Heart left ventricle (tissue), 16 donors: Measurements from ENCODE around the gene CARS2. TPM values are rescaled to one million over a fixed set of nuclear protein-coding genes. Genes with fewer than 3 reads are reported as not detected.

ENCODE experiments used
- ATAC-seq, 4 donors: fragments of 200-7000 bp; cut with Tn5 transposase; one replicate each; pipeline ENCODE4 v1.9.1; 2020 to 2022; ENCODE audit warnings: moderate library complexity in 4 of 4, mild to moderate bottlenecking in 3 of 4, moderate number of reproducible peaks in 1 of 4
- DNase-seq, 5 donors: peaks; one replicate each; pipeline ENCODE4 v3.0.0-alpha.2; 2020
- H3K27ac ChIP-seq, 12 donors: fragments of 200-600 bp; sonication (generic) in 4 of 12; one replicate each; pipeline versions ENCODE4 v1.5.0 to v1.8.0; 2016 to 2022; ENCODE audit warnings: mild to moderate bottlenecking in 2 of 12
- H3K27me3 ChIP-seq, 9 donors: fragments of 200-600 bp; sonication (generic) in 2 of 9; one replicate each; pipeline versions ENCODE4 v1.5.1 to v1.8.0; 2016 to 2022; ENCODE audit warnings: mild to moderate bottlenecking in 3 of 9
- H3K36me3 ChIP-seq, 9 donors: fragments of 200-600 bp; sonication (generic) in 2 of 9; one replicate each; pipeline versions ENCODE4 v1.5.0 to v1.8.0; 2018 to 2022; ENCODE audit warnings: mild to moderate bottlenecking in 2 of 9
- H3K4me1 ChIP-seq, 12 donors: fragments of 200-600 bp; sonication (generic) in 4 of 12; one replicate each; pipeline versions ENCODE4 v1.5.0 to v1.8.0; 2016 to 2022; ENCODE audit warnings: mild to moderate bottlenecking in 3 of 12
- H3K4me3 ChIP-seq, 12 donors: fragments of 200-600 bp; sonication (generic) in 4 of 12; one replicate each; pipeline versions ENCODE4 v1.5.0 to v1.8.0; 2017 to 2022; ENCODE audit warnings: mild to moderate bottlenecking in 9 of 12, moderate library complexity in 4 of 12
- H3K9me3 ChIP-seq, 12 donors: fragments of 200-600 bp; sonication (generic) in 4 of 12; one replicate each; pipeline versions ENCODE4 v1.5.0 to v1.8.0; 2016 to 2022; ENCODE audit warnings: mild to moderate bottlenecking in 1 of 12
- CTCF ChIP-seq, 12 donors: fragments of 200-600 bp; sonication (generic) in 4 of 12; IDR thresholded peaks; one replicate each; pipeline versions ENCODE4 v1.5.0 to v1.8.0; 2018 to 2022; ENCODE audit warnings: antibody characterized with exemption in 12 of 12, mild to moderate bottlenecking in 5 of 12
- POLR2A ChIP-seq, 2 donors: fragments of 450-650 bp; IDR thresholded peaks; one replicate each; pipeline ENCODE4 v1.6.1; 2017; ENCODE audit warnings: antibody characterized with exemption in 2 of 2, mild to moderate bottlenecking in 2 of 2, moderate library complexity in 2 of 2
- WGBS, 4 donors: extraction: QIAGEN DNeasy Blood & Tissue Kit in 2 of 4; methylation state at CpG; one replicate each; pipeline versions ENCODE4 v1.1.5 to v1.1.7; 2013 to 2018; 5-methylcytosine and 5-hydroxymethylcytosine counted together
- intact Hi-C, 10 donors: fragments of 100-400 bp; cut with DNase I; formaldehyde crosslinking; loops; one replicate each; pipeline versions ENCODE4 v1.11.1 to v1.14.2; 2022
- polyA plus RNA-seq, 2 donors: library from polyadenylated mRNA; stranded (reverse); fragments of 200-250 nt; gene quantifications; one replicate each; pipeline ENCODE4 v1.2.3, GENCODE V29; 2013
- total RNA-seq, 9 donors: library from RNA; depleted of rRNA in 2 of 9; stranded (reverse); fragments of >200 nt in 2 of 9; fragmentation: NEBNext Ultra II Directional in 3 of 9; extraction: Animal tissue kit (Norgen Biotek cat#: 25700) in 3 of 9; gene quantifications; one replicate each; pipeline versions ENCODE4 v1.1.0 to v1.2.4, GENCODE V29; 2016 to 2023
- donor health status: ischemic (EF 13 %, LVEDD 7.1; RV severe dilation, severe dysfunction).
- donor health status: healthy with polysubstance abuse.
- donor health status: DM: no; HTN: yes; CAD: no.
- donor health status: DM: no; HTN: no; CAD: no.
- donor health status: ischemic (EF 25% LVEDD 6.9; RV normal size, moderate dysfunction).
- donor health status: ischemic (EF 25% LVEDD 5.7; RV mildly dilated, moderate dysfunction).
- donor health status: healthy.
- donor health status: DM: yes; HTN: yes; CAD: no.
- donor health status: ischemic (EF 35%, LVEDD 5.7; RV mildly dilated, moderate dysfunction).
- donor health status: nonischemic (EF 11% LVEDD 7.7; RV severe dilation, severe dysfunction).
- donor health status: DM: yes; HTN: yes; CAD: no.
- donor health status: PGD.
- donor health status: ischemic (EF 29% LVEDD 5.4; RV normal size, mild dysfunction).
- donor health status: nonischemic (EF 23%, LVEDD 6.1; RV moderate dilation, normal function).

Gene CARS2
- total and polyA plus RNA-seq, 11 donors = 35.4 to 78.5 (median 44.3) TPM

DNA sequence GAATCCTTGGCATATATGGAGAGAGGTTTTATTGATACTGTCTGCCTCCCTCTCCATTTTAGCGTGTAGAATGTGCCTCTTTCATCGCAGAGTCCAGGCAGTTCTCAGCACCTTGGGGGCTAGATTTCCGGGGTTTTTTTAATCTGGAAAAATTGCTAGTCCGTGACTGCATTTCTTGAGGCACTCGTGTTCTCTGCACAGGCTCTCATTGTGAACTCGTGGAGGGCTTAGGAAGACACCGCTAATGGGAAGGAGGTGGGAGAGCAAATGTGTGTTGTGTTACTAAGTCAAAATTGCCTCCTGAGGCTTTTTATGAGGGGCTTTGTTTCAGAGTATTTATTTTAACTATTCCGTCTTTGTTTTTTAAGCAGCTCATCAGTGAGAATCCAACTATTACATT lies 17.7 kb upstream of the CARS2 start:
- peaks cover 0 to 5% (median 0%) of the 10 kb centered on the region in 12 donors for H3K4me1 ChIP-seq
- H3K9me3 ChIP-seq = no peaks in the 10 kb centered on the region
- DNase-seq (no peak), ATAC-seq (no peak)
- H3K27ac ChIP-seq = no peak overlapping the region
- 79 to 86% (median 81%) methylated on average over 8 of the region's 8 CpGs for WGBS, 4 donors
- H3K27me3 ChIP-seq = no peaks in the 10 kb centered on the region
- intact Hi-C loops = no loop called here
- no peak overlapping the region for H3K4me3 ChIP-seq
- TF ChIP-seq CTCF (IDR thresholded peaks at IDR 0.05) (no peak), POLR2A (IDR thresholded peaks at IDR 0.05) (no peak)
- H3K36me3 ChIP-seq = peaks cover 0 to 33% (median 18%) of the 10 kb centered on the region in 9 donors

- Histone ChIP-seq H3K27me3 (no peaks in the 10 kb centered on the region), H3K4me3 (no peak overlapping the region), H3K9me3 (no peaks in the 10 kb centered on the region), H3K4me1 (peaks cover 0 to 10% (median 4%) of the 10 kb centered on the region in 12 donors), H3K36me3 (peaks cover 0 to 33% (median 18%) of the 10 kb centered on the region in 9 donors), H3K27ac (no peak overlapping the region)
- no peak for TF ChIP-seq POLR2A (IDR thresholded peaks at IDR 0.05)
- TF ChIP-seq CTCF (IDR thresholded peaks at IDR 0.05) = no peak
- no peak for ATAC-seq
- no peak for DNase-seq
- intact Hi-C loops = no loop called here
- WGBS, 4 donors = 43 to 63% (median 56%) methylated on average over 5 of the region's 5 CpGs
These were observed 17.1 kb upstream of the CARS2 start for GRCh38 chr13:110722971-110723370.

- no peak for DNase-seq
- Histone ChIP-seq H3K4me3 (no peak overlapping the region), H3K27me3 (no peaks in the 10 kb centered on the region), H3K36me3 (peaks cover 0 to 33% (median 18%) of the 10 kb centered on the region in 9 donors), H3K27ac (no peak overlapping the region), H3K9me3 (no peaks in the 10 kb centered on the region), H3K4me1 (peaks cover 0 to 24% (median 18%) of the 10 kb centered on the region in 12 donors)
- intact Hi-C loops = loop anchor here in 9 of 10 donors (5.0 to 10.0 kb wide), 5 partner anchors 96 to 196 kb away; partner anchors contain the start of genes ANKRD10 (in 5 of the 9) and NAXD (in 1 of the 9)
- no peak for TF ChIP-seq CTCF (IDR thresholded peaks at IDR 0.05)
- no peak for TF ChIP-seq POLR2A (IDR thresholded peaks at IDR 0.05)
- 91 to 98% (median 98%) methylated on average over 35 to 61 of the region's 61 CpGs for WGBS, 4 donors
- no peak for ATAC-seq
These were observed 13.3 kb upstream of the CARS2 start for GRCh38 chr13:110719036-110719710.

GRCh38 chr13:110716247-110716515 lies 10.3 kb upstream of the CARS2 start:
- intact Hi-C loops = loop anchor here in 9 of 10 donors (5.0 to 10.0 kb wide), 5 partner anchors 99 to 199 kb away; partner anchors contain the start of genes ANKRD10 (in 5 of the 9) and NAXD (in 1 of the 9)
- Histone ChIP-seq H3K9me3 (no peaks in the 10 kb centered on the region), H3K36me3 (peaks cover 0 to 22% (median 18%) of the 10 kb centered on the region in 9 donors), H3K27ac (peak overlapping the region; percentile 66 to 100 (median 91)), H3K27me3 (no peaks in the 10 kb centered on the region), H3K4me3 (peak overlapping the region; percentile 57 to 98 (median 89)), H3K4me1 (peaks cover 4 to 30% (median 25%) of the 10 kb centered on the region in 12 donors)
- no peak for TF ChIP-seq POLR2A (IDR thresholded peaks at IDR 0.05)
- TF ChIP-seq CTCF (IDR thresholded peaks at IDR 0.05) = no peak
- ATAC-seq (no peak), DNase-seq (peak in 3 of 5 donors; percentile 51 to 73 (median 62))
- WGBS, 4 donors = 0% methylated on average over 10 to 12 of the region's 12 CpGs
